ENCODE data around the gene LRRC2.
"Not testable (repeated sequence)": the region's sequence is repeated elsewhere in the genome, so short reads cannot be mapped to it uniquely, and the experiment has no call there.

LRRC2 gene

GRCh38 chr3:46578973-46579755 is 13.1 kb upstream of the LRRC2 start:
- WGBS (ENCODE audit: extremely low coverage, insufficient coverage, low lambda C conversion rate) = no CpG with 5 or more reads among the region's 10 CpGs
- Histone ChIP-seq H2BK15ac (replicated peaks; ENCODE audit: low read depth) (no peak overlapping the region), H3K56ac (ENCODE audit: low read length) (peak overlapping the region; percentile 93), H3K18ac (ENCODE audit: low read length) (peak overlapping the region; percentile 91), H3K36me3 (ENCODE audit: control insufficient read depth, insufficient read depth, low read length) (peaks cover 15% of the 10 kb centered on the region), H2BK5ac (ENCODE audit: low read length) (peak overlapping the region; percentile 92), H3K9ac (ENCODE audit: low read length) (peak overlapping the region; percentile 94), H2AK5ac (ENCODE audit: low read length) (peak overlapping the region; percentile 91), H4K8ac (ENCODE audit: low read depth, low read length) (no peak overlapping the region), H2BK120ac (ENCODE audit: low read depth, low read length) (peak overlapping the region; percentile 18), H3K23ac (ENCODE audit: low read length) (peak overlapping the region; percentile 83), H3K4ac (ENCODE audit: low read depth, low read length) (peak overlapping the region; percentile 20), H3K27ac (ENCODE audit: low read depth, low read length) (peak overlapping the region; percentile 79), H4K5ac (ENCODE audit: low read length) (peak overlapping the region; percentile 59), H3K4me2 (ENCODE audit: low read length) (peak overlapping the region; percentile 56), H3K79me2 (ENCODE audit: control insufficient read depth, insufficient read depth, low read length) (peaks cover 30% of the 10 kb centered on the region), H3K79me1 (ENCODE audit: low read length) (peaks cover 7% of the 10 kb centered on the region), H3K4me1 (ENCODE audit: control insufficient read depth, low read depth, low read length) (peaks cover 10% of the 10 kb centered on the region), H3K4me3 (ENCODE audit: low read length) (peak overlapping the region; percentile 96), H3K27me3 (ENCODE audit: insufficient read depth, low read length, poor library complexity) (no peaks in the 10 kb centered on the region)
- peak; percentile 54 for DNase-seq

GRCh38 chr3:46577580-46578249 is 11.6 kb upstream of the LRRC2 start:
- Histone ChIP-seq H3K36me3 (ENCODE audit: control insufficient read depth, insufficient read depth, low read length) (peaks cover 12% of the 10 kb centered on the region), H2BK5ac (ENCODE audit: low read length) (peak overlapping the region; percentile 95), H3K56ac (ENCODE audit: low read length) (peak overlapping the region; percentile 90), H3K79me2 (ENCODE audit: control insufficient read depth, insufficient read depth, low read length) (peaks cover 30% of the 10 kb centered on the region), H3K18ac (ENCODE audit: low read length) (peak overlapping the region; percentile 99), H4K5ac (ENCODE audit: low read length) (peak overlapping the region; percentile 64), H3K23ac (ENCODE audit: low read length) (peak overlapping the region; percentile 36), H3K4ac (ENCODE audit: low read depth, low read length) (peak overlapping the region; percentile 87), H3K9ac (ENCODE audit: low read length) (peak overlapping the region; percentile 99), H3K27ac (ENCODE audit: low read depth, low read length) (peak overlapping the region; percentile 82), H3K4me3 (ENCODE audit: low read length) (peak overlapping the region; percentile 100), H3K4me1 (ENCODE audit: control insufficient read depth, low read depth, low read length) (peaks cover 18% of the 10 kb centered on the region), H3K4me2 (ENCODE audit: low read length) (peak overlapping the region; percentile 39)
- H3K79me1 ChIP-seq (ENCODE audit: low read length); H2BK120ac ChIP-seq (ENCODE audit: low read depth, low read length); H3K27me3 ChIP-seq (ENCODE audit: insufficient read depth, low read length, poor library complexity); H2BK15ac ChIP-seq (replicated peaks; ENCODE audit: low read depth); H2AK5ac ChIP-seq (ENCODE audit: low read length); H4K8ac ChIP-seq (ENCODE audit: low read depth, low read length): not testable (repeated sequence)
- peak; percentile 45 for DNase-seq
- no CpG with 5 or more reads among the region's 18 CpGs for WGBS (ENCODE audit: extremely low coverage, insufficient coverage, low lambda C conversion rate)

GRCh38 chr3:46576879-46577278 is 10.8 kb upstream of the LRRC2 start:
- no peak overlapping the region for H3K23ac ChIP-seq (ENCODE audit: low read length)
- DNase-seq = peak; percentile 92
- peak overlapping the region; percentile 100 for H2BK120ac ChIP-seq (ENCODE audit: low read depth, low read length)
- H3K4me1 ChIP-seq (ENCODE audit: control insufficient read depth, low read depth, low read length) = peaks cover 18% of the 10 kb centered on the region
- no CpG with 5 or more reads among the region's 21 CpGs for WGBS (ENCODE audit: extremely low coverage, insufficient coverage, low lambda C conversion rate)
- H3K27me3 ChIP-seq (ENCODE audit: insufficient read depth, low read length, poor library complexity) = no peaks in the 10 kb centered on the region
- H2AK5ac ChIP-seq (ENCODE audit: low read length) = no peak overlapping the region
- peak overlapping the region; percentile 97 for H3K27ac ChIP-seq (ENCODE audit: low read depth, low read length)
- peak overlapping the region; percentile 97 for H3K56ac ChIP-seq (ENCODE audit: low read length)
- peaks cover 30% of the 10 kb centered on the region for H3K79me2 ChIP-seq (ENCODE audit: control insufficient read depth, insufficient read depth, low read length)
- peak overlapping the region; percentile 77 for H2BK15ac ChIP-seq (replicated peaks; ENCODE audit: low read depth)
- peak overlapping the region; percentile 100 for H3K18ac ChIP-seq (ENCODE audit: low read length)
- peak overlapping the region; percentile 58 for H3K4me2 ChIP-seq (ENCODE audit: low read length)
- H3K36me3 ChIP-seq (ENCODE audit: control insufficient read depth, insufficient read depth, low read length) = peaks cover 8% of the 10 kb centered on the region
- peak overlapping the region; percentile 99 for H3K4ac ChIP-seq (ENCODE audit: low read depth, low read length)
- H3K9ac ChIP-seq (ENCODE audit: low read length) = peak overlapping the region; percentile 99
- H4K8ac ChIP-seq (ENCODE audit: low read depth, low read length) = peak overlapping the region; percentile 92
- no peak overlapping the region for H4K5ac ChIP-seq (ENCODE audit: low read length)
- H3K4me3 ChIP-seq (ENCODE audit: low read length) = peak overlapping the region; percentile 40
- peaks cover 4% of the 10 kb centered on the region for H3K79me1 ChIP-seq (ENCODE audit: low read length)
- peak overlapping the region; percentile 99 for H2BK5ac ChIP-seq (ENCODE audit: low read length)

GRCh38 chr3:46576386-46576785 is 10.3 kb upstream of the LRRC2 start:
- Histone ChIP-seq H4K5ac (ENCODE audit: low read length) (peak overlapping the region; percentile 87), H3K27me3 (ENCODE audit: insufficient read depth, low read length, poor library complexity) (no peaks in the 10 kb centered on the region), H2BK120ac (ENCODE audit: low read depth, low read length) (peak overlapping the region; percentile 100), H3K23ac (ENCODE audit: low read length) (no peak overlapping the region), H3K79me1 (ENCODE audit: low read length) (peaks cover 4% of the 10 kb centered on the region), H3K4me2 (ENCODE audit: low read length) (peak overlapping the region; percentile 58), H3K36me3 (ENCODE audit: control insufficient read depth, insufficient read depth, low read length) (peaks cover 8% of the 10 kb centered on the region), H2BK15ac (replicated peaks; ENCODE audit: low read depth) (peak overlapping the region; percentile 77), H3K4me3 (ENCODE audit: low read length) (no peak overlapping the region), H2BK5ac (ENCODE audit: low read length) (peak overlapping the region; percentile 99), H3K27ac (ENCODE audit: low read depth, low read length) (peak overlapping the region; percentile 97), H3K4ac (ENCODE audit: low read depth, low read length) (peak overlapping the region; percentile 99), H3K56ac (ENCODE audit: low read length) (peak overlapping the region; percentile 97), H3K18ac (ENCODE audit: low read length) (peak overlapping the region; percentile 100), H4K8ac (ENCODE audit: low read depth, low read length) (no peak overlapping the region), H3K9ac (ENCODE audit: low read length) (peak overlapping the region; percentile 99), H2AK5ac (ENCODE audit: low read length) (peak overlapping the region; percentile 95), H3K4me1 (ENCODE audit: control insufficient read depth, low read depth, low read length) (peaks cover 18% of the 10 kb centered on the region), H3K79me2 (ENCODE audit: control insufficient read depth, insufficient read depth, low read length) (peaks cover 30% of the 10 kb centered on the region)
- no CpG with 5 or more reads among the region's 10 CpGs for WGBS (ENCODE audit: extremely low coverage, insufficient coverage, low lambda C conversion rate)
- peak; percentile 58 for DNase-seq

- peak overlapping the region; percentile 60 for H3K4me2 ChIP-seq (ENCODE audit: low read length)
- peak overlapping the region; percentile 100 for H2BK5ac ChIP-seq (ENCODE audit: low read length)
- peaks cover 15% of the 10 kb centered on the region for H3K4me1 ChIP-seq (ENCODE audit: control insufficient read depth, low read depth, low read length)
- peak overlapping the region; percentile 97 for H3K56ac ChIP-seq (ENCODE audit: low read length)
- H3K18ac ChIP-seq (ENCODE audit: low read length) = peak overlapping the region; percentile 100
- peaks cover 1% of the 10 kb centered on the region for H3K79me1 ChIP-seq (ENCODE audit: low read length)
- peak overlapping the region; percentile 97 for H2AK5ac ChIP-seq (ENCODE audit: low read length)
- H3K79me2 ChIP-seq (ENCODE audit: control insufficient read depth, insufficient read depth, low read length) = peaks cover 27% of the 10 kb centered on the region
- no peak overlapping the region for H4K8ac ChIP-seq (ENCODE audit: low read depth, low read length)
- peaks cover 5% of the 10 kb centered on the region for H3K36me3 ChIP-seq (ENCODE audit: control insufficient read depth, insufficient read depth, low read length)
- H3K4ac ChIP-seq (ENCODE audit: low read depth, low read length) = peak overlapping the region; percentile 99
- no peak overlapping the region for H3K4me3 ChIP-seq (ENCODE audit: low read length)
- WGBS (ENCODE audit: extremely low coverage, insufficient coverage, low lambda C conversion rate) = no CpG with 5 or more reads among the region's 11 CpGs
- no peak overlapping the region for H3K23ac ChIP-seq (ENCODE audit: low read length)
- peak; percentile 95 for DNase-seq
- H3K9ac ChIP-seq (ENCODE audit: low read length) = peak overlapping the region; percentile 99
- no peaks in the 10 kb centered on the region for H3K27me3 ChIP-seq (ENCODE audit: insufficient read depth, low read length, poor library complexity)
- no peak overlapping the region for H2BK15ac ChIP-seq (replicated peaks; ENCODE audit: low read depth)
- peak overlapping the region; percentile 84 for H4K5ac ChIP-seq (ENCODE audit: low read length)
- H3K27ac ChIP-seq (ENCODE audit: low read depth, low read length) = peak overlapping the region; percentile 97
- H2BK120ac ChIP-seq (ENCODE audit: low read depth, low read length) = peak overlapping the region; percentile 98
Observed at GRCh38 chr3:46575577-46576222, 9.6 kb upstream of the LRRC2 start.

Data from mesendoderm (in vitro differentiated cells).